Left ventricle myocardium inferior (tissue), 1 donor: ENCODE results near the gene PTCH2. TPM values are rescaled to one million over a fixed set of nuclear protein-coding genes. Genes with fewer than 3 reads are reported as not detected.
"Not testable (repeated sequence)": the region's sequence is repeated elsewhere in the genome, so short reads cannot be mapped to it uniquely, and the experiment has no call there.

Experiments used
- DNase-seq: peaks from one replicate; pipeline ENCODE4 v3.0.0-alpha.2; 2020
- H3K27ac ChIP-seq: fragments of 200-600 bp; replicated peaks from 2 replicates; pipeline ENCODE4 v1.8.0; 2021
- H3K27me3 ChIP-seq: fragments of 200-600 bp; 2 replicates; pipeline ENCODE4 v1.8.0; 2021; ENCODE audit warnings: low read depth
- H3K36me3 ChIP-seq: fragments of 200-600 bp; 2 replicates; pipeline ENCODE4 v1.8.0; 2021
- H3K4me1 ChIP-seq: fragments of 200-600 bp; 2 replicates; pipeline ENCODE4 v1.8.0; 2021
- H3K4me3 ChIP-seq: fragments of 200-600 bp; 2 replicates; pipeline ENCODE4 v1.8.0; 2021; ENCODE audit warnings: mild to moderate bottlenecking, moderate library complexity
- H3K9me3 ChIP-seq: fragments of 200-600 bp; replicated peaks from 2 replicates; pipeline ENCODE4 v1.8.0; 2021
- intact Hi-C: fragments of 100-400 bp; cut with micrococcal nuclease; formaldehyde crosslinking; loops from one replicate; pipeline ENCODE4 v1.11.0; 2022
- total RNA-seq: library from RNA; stranded (reverse); fragmentation: NEBNext Ultra II Directional; extraction: Animal tissue kit (Norgen Biotek cat#: 25700); gene quantifications from one replicate; pipeline ENCODE4 v1.2.1, GENCODE V29; 2021
- TF ChIP-seq, protein P1 (sequence below): fragments of 200-600 bp; IDR thresholded peaks from 2 replicates; pipeline ENCODE4 v1.8.0; 2021; ENCODE audit warnings: antibody characterized with exemption, mild to moderate bottlenecking, borderline replicate concordance
- donor health status: DM: no; HTN: yes; CAD: no; lungs with severe emphysema.

PTCH2 gene
- total RNA-seq, 1 donor from 2014 or later: 0.25 TPM

DNA sequence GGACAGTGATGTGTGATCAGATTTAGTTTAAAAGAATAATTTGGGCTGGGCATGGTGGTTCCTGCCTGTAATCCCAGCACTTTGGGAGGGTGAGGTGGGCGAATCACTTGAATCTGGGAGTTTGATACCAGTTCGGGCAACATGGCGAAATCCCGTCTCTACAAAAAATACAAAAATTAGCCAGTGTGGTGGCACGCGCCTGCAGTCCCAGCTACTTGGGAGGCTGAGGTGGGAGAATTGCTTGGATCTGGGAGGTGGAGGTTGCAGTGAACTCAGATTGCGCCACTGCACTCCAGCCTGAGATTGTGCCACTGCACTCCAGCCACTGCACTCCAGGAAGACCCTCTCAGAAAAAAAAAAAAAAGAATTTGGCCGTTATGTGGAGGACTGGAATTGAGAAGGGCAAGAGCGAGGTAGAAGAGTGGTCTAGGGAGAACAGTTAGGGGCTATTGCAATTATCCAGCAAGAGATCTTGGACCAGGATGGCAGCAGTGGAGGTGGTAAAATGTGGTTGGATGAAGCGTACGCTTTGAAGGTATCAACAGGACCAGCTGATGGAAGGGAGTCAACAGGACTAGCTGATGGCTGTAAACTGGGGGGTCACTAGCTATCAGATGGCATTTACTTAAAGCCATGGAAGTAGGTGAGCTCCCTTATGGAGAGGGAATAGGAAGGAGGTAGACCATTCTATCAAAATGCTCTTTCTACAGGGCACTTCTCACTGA is 25.1 kb downstream of the PTCH2 start:
- H3K27ac ChIP-seq: peak overlapping the region; percentile 94
- H3K9me3 ChIP-seq: no peaks in the 10 kb centered on the region
- H3K36me3 ChIP-seq: no peaks in the 10 kb centered on the region
- intact Hi-C loops: no loop called here
- no peaks in the 10 kb centered on the region for H3K27me3 ChIP-seq
- H3K4me3 ChIP-seq: no peak overlapping the region
- H3K4me1 ChIP-seq: peaks cover 43% of the 10 kb centered on the region
- peak; percentile 3 for DNase-seq
- TF ChIP-seq, protein P1, sequence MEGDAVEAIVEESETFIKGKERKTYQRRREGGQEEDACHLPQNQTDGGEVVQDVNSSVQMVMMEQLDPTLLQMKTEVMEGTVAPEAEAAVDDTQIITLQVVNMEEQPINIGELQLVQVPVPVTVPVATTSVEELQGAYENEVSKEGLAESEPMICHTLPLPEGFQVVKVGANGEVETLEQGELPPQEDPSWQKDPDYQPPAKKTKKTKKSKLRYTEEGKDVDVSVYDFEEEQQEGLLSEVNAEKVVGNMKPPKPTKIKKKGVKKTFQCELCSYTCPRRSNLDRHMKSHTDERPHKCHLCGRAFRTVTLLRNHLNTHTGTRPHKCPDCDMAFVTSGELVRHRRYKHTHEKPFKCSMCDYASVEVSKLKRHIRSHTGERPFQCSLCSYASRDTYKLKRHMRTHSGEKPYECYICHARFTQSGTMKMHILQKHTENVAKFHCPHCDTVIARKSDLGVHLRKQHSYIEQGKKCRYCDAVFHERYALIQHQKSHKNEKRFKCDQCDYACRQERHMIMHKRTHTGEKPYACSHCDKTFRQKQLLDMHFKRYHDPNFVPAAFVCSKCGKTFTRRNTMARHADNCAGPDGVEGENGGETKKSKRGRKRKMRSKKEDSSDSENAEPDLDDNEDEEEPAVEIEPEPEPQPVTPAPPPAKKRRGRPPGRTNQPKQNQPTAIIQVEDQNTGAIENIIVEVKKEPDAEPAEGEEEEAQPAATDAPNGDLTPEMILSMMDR: no peak

DNA sequence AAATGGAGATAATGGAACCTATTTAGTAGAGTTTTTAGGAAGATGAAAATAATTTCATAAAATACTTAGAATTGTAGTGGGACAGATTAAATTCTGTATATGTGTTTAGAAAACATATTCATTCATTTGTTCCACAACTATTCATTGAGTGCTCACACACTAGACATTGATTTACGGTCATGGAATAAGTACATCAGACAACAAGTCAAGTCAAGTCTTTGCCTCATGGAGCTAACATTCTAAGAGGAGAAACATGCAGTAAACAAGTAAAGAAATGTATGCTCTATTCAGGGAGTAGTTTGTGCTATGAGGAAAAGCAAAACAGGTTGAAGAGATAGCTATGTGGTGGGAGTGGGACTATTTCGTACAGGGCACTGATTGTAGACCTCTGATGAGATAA is 25.7 kb downstream of the PTCH2 start:
- no peak overlapping the region for H3K27ac ChIP-seq
- no peaks in the 10 kb centered on the region for H3K36me3 ChIP-seq
- no peaks in the 10 kb centered on the region for H3K9me3 ChIP-seq
- H3K4me3 ChIP-seq: no peak overlapping the region
- TF ChIP-seq, protein P1: no peak
- DNase-seq: no peak
- intact Hi-C loops: no loop called here
- no peaks in the 10 kb centered on the region for H3K27me3 ChIP-seq
- H3K4me1 ChIP-seq: peaks cover 47% of the 10 kb centered on the region

DNA sequence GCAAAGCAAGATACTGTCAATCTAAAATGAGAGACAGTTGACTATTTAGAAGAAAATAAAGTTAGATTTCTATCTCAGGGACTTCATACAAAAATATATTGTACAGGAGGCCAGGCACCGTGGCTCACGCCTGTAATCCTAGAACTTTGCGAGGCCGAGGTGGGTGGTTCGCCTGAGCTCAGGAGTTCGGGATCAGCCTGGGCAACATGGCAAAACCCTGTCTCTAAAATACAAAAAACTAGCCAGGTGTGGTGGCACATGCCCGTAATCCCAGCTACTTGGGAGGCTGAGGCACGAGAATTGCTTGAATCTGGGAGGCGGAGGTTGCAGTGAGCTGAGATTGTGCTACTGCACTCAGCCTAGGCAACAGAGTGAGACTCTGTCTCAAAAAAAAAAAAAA is 27.1 kb downstream of the PTCH2 start:
- peak; percentile 7 for DNase-seq
- intact Hi-C loops: not testable (repeated sequence)
- peaks cover 55% of the 10 kb centered on the region for H3K4me1 ChIP-seq

DNA sequence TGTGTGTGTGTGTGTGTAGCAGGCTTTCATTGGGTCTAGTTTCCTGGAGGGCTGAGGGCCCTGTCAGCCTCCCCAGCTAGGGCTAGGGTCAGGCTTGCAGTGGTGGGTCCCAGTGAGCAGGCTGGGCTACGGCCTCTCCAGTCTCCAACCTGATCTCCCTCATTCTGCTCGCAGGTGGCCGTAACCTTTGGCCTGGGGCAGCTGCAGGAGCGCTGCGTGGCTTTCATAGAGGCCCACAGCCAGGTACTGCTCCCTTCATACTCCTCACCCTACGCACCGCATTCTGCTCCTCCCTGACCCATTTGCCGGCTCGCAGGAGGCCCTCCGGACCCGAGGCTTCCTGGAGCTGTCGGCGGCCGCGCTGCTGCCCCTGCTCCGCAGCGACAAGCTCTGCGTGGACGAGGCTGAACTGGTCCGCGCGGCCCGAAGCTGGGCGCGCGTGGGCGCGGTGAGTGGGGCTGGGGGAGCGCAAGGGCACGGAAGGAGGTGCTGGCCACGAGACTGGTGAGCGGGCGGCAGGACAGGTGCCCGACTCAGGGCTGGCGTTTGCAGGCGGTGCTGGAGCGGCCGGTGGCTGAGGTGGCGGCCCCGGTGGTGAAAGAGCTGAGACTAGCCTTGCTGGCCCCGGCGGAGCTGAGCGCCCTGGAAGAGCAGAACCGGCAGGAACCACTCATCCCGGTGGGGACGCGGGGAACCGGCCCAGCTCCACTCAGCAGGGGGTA is 30.1 kb downstream of the PTCH2 start:
- TF ChIP-seq, protein P1: no peak
- Histone ChIP-seq H3K4me3 (peak overlapping the region; percentile 72), H3K4me1 (peaks cover 65% of the 10 kb centered on the region), H3K27ac (peak overlapping the region; percentile 92), H3K27me3 (no peaks in the 10 kb centered on the region), H3K36me3 (no peaks in the 10 kb centered on the region), H3K9me3 (no peaks in the 10 kb centered on the region)
- peak; percentile 34 for DNase-seq
- intact Hi-C loops: no loop called here

More for the DNA sequence above, 27.1 kb downstream of the PTCH2 start:
- H3K36me3 ChIP-seq, H3K27me3 ChIP-seq, H3K9me3 ChIP-seq, H3K4me3 ChIP-seq, H3K27ac ChIP-seq: not testable (repeated sequence)

DNA sequence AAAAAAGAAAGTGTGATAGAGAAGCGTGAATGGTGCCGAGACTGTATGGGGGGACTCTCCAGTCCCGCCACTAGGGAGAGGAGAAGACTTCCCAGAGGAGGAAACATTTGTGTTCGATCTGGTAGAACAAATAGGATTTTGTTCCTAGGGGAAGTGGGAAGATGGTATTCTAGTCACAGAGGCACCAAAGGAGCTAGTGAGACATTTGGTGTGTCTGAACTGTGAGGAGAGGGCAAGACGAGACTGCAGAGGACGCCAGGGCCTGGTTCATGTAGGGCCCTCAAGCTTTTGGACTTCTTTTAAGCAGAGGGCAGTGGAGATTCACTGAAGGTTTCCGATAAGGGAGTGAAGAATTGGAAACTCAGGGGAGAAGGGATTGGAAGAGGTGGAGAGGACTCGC is 31.8 kb downstream of the PTCH2 start:
- TF ChIP-seq, protein P1: no peak
- Histone ChIP-seq H3K9me3 (no peaks in the 10 kb centered on the region), H3K27ac (peak overlapping the region; percentile 100), H3K27me3 (no peaks in the 10 kb centered on the region), H3K4me1 (peaks cover 83% of the 10 kb centered on the region), H3K4me3 (no peak overlapping the region), H3K36me3 (peaks cover 5% of the 10 kb centered on the region)
- DNase-seq: peak; percentile 5
- intact Hi-C loops: no loop called here

DNA sequence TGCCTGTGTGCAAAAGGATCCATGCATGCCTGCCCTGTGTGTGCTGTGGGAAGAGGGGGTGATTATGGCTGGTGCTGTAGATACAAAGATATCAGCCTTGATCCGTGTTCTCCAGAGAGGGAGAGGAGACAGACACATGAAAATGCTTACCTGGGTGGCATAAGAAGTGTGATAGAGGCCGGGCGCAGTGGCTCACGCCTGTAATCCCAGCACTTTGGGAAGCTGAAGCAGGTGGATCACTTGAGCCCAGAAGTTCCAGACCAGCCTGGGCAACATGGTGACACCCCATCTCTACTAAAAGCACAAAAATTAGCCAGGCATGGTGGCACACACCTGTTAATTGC is 32.3 kb downstream of the PTCH2 start:
- intact Hi-C loops, H3K9me3 ChIP-seq, DNase-seq, H3K27me3 ChIP-seq: not testable (repeated sequence)
- peak overlapping the region; percentile 61 for H3K4me3 ChIP-seq
- H3K4me1 ChIP-seq: peaks cover 88% of the 10 kb centered on the region
- peak overlapping the region; percentile 100 for H3K27ac ChIP-seq
- peaks cover 10% of the 10 kb centered on the region for H3K36me3 ChIP-seq
